ENCODE results near the gene SPG7.

GRCh38 chr16:89575247-89576152, 67.3 kb downstream of the SPG7 start, which contains the start of gene CPNE7:
- no peak for TF ChIP-seq POLR2A (IDR thresholded peaks at IDR 0.05)
- TF ChIP-seq, protein P1, sequence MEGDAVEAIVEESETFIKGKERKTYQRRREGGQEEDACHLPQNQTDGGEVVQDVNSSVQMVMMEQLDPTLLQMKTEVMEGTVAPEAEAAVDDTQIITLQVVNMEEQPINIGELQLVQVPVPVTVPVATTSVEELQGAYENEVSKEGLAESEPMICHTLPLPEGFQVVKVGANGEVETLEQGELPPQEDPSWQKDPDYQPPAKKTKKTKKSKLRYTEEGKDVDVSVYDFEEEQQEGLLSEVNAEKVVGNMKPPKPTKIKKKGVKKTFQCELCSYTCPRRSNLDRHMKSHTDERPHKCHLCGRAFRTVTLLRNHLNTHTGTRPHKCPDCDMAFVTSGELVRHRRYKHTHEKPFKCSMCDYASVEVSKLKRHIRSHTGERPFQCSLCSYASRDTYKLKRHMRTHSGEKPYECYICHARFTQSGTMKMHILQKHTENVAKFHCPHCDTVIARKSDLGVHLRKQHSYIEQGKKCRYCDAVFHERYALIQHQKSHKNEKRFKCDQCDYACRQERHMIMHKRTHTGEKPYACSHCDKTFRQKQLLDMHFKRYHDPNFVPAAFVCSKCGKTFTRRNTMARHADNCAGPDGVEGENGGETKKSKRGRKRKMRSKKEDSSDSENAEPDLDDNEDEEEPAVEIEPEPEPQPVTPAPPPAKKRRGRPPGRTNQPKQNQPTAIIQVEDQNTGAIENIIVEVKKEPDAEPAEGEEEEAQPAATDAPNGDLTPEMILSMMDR (IDR thresholded peaks at IDR 0.05) = no peak
